ENCODE measurements around the gene SYVN1. TPM values are rescaled to one million over a fixed set of nuclear protein-coding genes. Genes with fewer than 3 reads are reported as not detected.

The SYVN1 gene
- total RNA-seq, 2 experiments from 2014 or later, result 27.5 to 29.3 TPM

DNA sequence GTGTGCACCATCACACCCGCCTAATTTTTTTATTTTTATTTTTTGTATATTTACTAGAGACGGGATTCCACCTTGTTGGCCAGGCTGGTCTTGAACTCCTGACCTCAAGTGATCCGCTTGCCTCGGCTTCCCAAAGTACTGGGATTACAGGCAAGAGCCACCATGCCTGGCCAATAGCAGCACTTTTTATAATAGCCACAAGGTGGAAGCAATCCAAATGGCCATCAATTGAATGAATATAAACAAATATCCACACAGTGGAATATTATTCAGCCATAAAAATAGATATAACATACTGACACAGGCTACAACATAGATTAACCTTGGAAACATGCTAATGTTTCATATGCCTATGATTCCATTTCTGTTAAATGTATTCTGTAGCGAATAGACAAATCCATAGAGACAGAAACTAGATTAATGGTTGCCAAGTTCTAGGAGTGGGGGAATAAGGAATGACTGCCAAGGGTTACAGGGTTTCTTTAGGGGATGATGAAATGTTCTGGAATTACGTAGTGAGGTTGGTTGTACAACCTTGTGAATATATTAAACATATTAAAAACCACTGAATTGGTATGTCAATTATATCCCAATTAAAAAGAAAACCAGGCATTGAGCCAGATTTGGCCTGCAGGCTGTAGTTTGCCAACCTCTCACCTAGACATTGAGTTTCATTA, 33.5 kb downstream of the SYVN1 start:
- Mint-ChIP-seq H3K4me1 (peaks cover 11% of the 10 kb centered on the region), H3K27ac (no peak overlapping the region), H3K9me3 (no peaks in the 10 kb centered on the region), H3K27me3 (no peaks in the 10 kb centered on the region), H3K36me3 (peaks cover 3% of the 10 kb centered on the region), H3K4me3 (no peak overlapping the region)
- no peak for DNase-seq

DNA sequence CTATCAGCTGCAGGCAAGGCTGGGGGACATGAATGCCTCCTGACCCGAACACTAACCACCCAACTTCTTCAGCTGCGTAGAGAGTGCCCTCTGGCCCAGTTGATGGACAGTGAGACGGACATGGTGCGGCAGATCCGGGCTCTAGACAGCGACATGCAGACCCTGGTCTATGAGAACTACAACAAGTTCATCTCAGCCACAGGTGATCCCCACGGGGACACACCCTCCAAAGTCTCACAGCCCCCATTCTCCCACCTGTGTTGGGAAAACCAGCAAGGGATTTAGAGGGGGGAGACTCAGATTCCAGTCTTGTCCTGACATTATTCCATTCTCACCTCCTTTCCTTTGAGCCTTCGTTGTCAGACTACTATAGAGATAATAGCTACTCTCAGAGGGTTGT, 37.4 kb downstream of the SYVN1 start:
- Mint-ChIP-seq H3K36me3 (peaks cover 2% of the 10 kb centered on the region), H3K4me1 (peaks cover 10% of the 10 kb centered on the region), H3K27ac (peak overlapping the region; percentile 95), H3K27me3 (no peaks in the 10 kb centered on the region), H3K4me3 (peak overlapping the region; percentile 93), H3K9me3 (no peaks in the 10 kb centered on the region)
- no peak for DNase-seq

DNA sequence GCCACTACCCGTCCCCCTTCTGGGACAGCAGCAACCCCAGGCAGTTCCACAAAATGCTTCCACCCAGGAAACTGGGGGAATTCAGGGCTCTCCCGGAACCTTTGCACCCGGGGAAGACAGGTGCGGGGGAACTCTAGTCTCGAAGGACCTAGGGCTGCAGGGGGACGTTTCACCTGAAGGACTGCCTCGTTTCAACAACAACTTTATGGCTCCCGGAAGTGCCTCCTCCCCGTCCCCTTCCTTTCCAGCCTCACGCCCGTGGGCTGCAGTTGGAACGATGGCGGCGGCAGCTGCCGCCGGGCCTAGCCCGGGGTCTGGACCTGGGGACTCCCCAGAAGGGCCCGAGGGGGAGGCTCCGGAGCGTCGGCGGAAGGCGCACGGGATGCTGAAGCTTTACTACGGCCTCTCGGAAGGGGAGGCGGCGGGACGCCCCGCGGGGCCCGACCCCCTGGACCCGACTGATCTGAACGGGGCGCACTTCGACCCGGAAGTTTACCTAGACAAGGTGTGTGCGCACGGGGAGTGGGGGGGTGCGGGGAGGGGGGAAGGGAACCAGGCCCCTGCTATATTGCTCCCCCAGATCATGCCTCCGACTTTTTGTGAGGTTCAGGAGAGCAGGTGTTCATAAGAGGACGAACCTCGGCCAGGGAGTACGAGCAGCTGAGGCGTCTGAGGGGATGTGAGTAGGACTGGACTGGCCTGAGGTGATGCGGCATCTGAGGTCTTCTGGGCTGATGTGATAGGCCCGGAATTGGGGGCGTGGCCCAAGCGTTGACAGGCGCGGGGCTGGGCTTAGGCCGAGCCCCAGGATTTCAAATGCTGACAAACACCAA, 38.1 kb downstream of the SYVN1 start, which contains the start of gene VPS51:
VPS51 (plus strand) TSS at position 241 of the 833 bp plus-strand sequence; CDS start at position 278, 37 bp downstream.
- Mint-ChIP-seq H3K27ac (peak within 1 kb of the TSS; percentile 95), H3K9me3 (no peaks in the 10 kb centered on the region), H3K4me1 (peaks cover 10% of the 10 kb centered on the region), H3K36me3 (peaks cover 2% of the 10 kb centered on the region), H3K4me3 (peak within 1 kb of the TSS; percentile 93), H3K27me3 (no peaks in the 10 kb centered on the region)
- peak; percentile 86 for DNase-seq

DNA sequence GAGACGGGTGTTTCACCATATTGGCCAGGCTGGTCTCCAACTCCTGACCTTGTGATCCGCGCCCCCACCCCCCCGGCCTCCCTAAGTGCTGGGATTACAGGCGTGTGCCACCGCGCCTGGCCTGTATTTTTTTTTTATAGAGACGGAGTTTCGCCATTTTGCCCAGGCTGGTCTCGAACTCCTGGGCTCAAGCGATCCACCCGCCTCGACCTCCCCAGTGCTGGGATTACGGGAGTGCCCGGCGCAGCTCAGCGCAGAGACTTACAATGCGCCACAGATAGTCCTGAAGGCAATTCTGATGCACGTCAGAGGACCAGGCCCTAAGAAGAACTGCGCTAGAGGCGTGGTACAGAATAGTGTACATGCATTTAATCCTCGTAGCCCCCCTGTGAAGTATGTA, 38.9 kb downstream of the SYVN1 start:
- DNase-seq, result no peak
- Mint-ChIP-seq H3K36me3 (peaks cover 2% of the 10 kb centered on the region), H3K4me1 (peaks cover 10% of the 10 kb centered on the region), H3K4me3 (peak overlapping the region; percentile 93), H3K27ac (peak overlapping the region; percentile 95), H3K9me3 (no peaks in the 10 kb centered on the region), H3K27me3 (no peaks in the 10 kb centered on the region)

DNA sequence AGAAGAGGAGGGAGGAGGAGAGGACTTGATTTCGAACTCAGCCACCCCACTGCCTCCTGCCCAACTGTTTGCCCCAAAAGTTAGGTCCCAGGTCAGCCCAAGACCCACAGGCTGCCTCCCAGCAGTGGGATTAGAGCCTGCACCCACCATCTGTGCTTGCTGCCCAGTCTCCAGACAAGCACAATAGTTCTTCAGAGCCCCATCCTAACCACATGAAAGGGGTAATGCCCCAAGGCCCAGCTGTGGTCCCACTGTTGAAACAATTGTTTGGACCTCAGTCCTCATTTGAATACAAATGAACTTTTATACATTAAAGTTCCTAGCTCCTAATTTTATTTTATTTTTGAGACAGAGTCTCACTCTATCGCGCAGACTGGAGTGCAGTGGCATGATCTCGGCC, 43.7 kb downstream of the SYVN1 start:
- H3K27ac Mint-ChIP-seq, result no peak overlapping the region
- DNase-seq, result no peak
- peaks cover 3% of the 10 kb centered on the region for H3K4me1 Mint-ChIP-seq
- no peaks in the 10 kb centered on the region for H3K9me3 Mint-ChIP-seq
- H3K36me3 Mint-ChIP-seq, result peaks cover 6% of the 10 kb centered on the region
- H3K27me3 Mint-ChIP-seq, result no peaks in the 10 kb centered on the region
- no peak overlapping the region for H3K4me3 Mint-ChIP-seq

GRCh38 chr11:65089621-65090020, 44.7 kb downstream of the SYVN1 start:
- Mint-ChIP-seq H3K27ac (no peak overlapping the region), H3K4me3 (no peak overlapping the region), H3K27me3 (no peaks in the 10 kb centered on the region), H3K36me3 (peaks cover 6% of the 10 kb centered on the region), H3K9me3 (no peaks in the 10 kb centered on the region), H3K4me1 (peaks cover 7% of the 10 kb centered on the region)
- no peak for DNase-seq

- H3K36me3 Mint-ChIP-seq, result peaks cover 17% of the 10 kb centered on the region
- H3K27me3 Mint-ChIP-seq, result peaks cover 4% of the 10 kb centered on the region
- no peaks in the 10 kb centered on the region for H3K9me3 Mint-ChIP-seq
- no peak overlapping the region for H3K4me3 Mint-ChIP-seq
- no peak for DNase-seq
- peaks cover 15% of the 10 kb centered on the region for H3K4me1 Mint-ChIP-seq
- H3K27ac Mint-ChIP-seq, result no peak overlapping the region
These were observed 46.5 kb downstream of the SYVN1 start for GRCh38 chr11:65087827-65088226.

GRCh38 chr11:65087216-65087615, 47.1 kb downstream of the SYVN1 start:
- H3K36me3 Mint-ChIP-seq, result peaks cover 23% of the 10 kb centered on the region
- H3K27ac Mint-ChIP-seq, result no peak overlapping the region
- H3K4me3 Mint-ChIP-seq, result no peak overlapping the region
- no peak for DNase-seq
- H3K9me3 Mint-ChIP-seq, result no peaks in the 10 kb centered on the region
- H3K27me3 Mint-ChIP-seq, result peaks cover 4% of the 10 kb centered on the region
- H3K4me1 Mint-ChIP-seq, result peaks cover 19% of the 10 kb centered on the region

DNA sequence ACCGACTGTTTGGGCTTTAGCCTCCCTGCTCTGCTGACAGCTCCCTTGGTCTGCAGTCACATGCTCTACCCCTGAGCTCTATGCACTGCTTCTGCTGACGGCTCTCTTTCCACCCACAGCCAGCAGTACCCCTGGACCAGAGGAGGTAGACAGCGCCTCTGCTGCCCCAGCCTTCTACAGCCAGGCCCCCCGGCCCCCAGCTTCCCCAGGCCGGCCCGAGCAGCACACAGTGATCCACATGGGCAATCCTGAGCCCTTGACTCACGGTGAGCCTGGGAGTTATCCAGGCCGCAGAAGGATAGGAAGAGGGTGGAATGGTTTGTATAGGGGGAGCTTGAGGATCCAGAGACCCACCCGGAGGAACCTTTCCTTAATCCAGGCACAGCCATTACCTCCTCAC, 47.5 kb downstream of the SYVN1 start:
- no peak for DNase-seq
- H3K27ac Mint-ChIP-seq, result no peak overlapping the region
- H3K4me1 Mint-ChIP-seq, result peaks cover 23% of the 10 kb centered on the region
- peaks cover 4% of the 10 kb centered on the region for H3K27me3 Mint-ChIP-seq
- H3K36me3 Mint-ChIP-seq, result peaks cover 25% of the 10 kb centered on the region
- H3K9me3 Mint-ChIP-seq, result no peaks in the 10 kb centered on the region
- H3K4me3 Mint-ChIP-seq, result no peak overlapping the region

GRCh38 chr11:65085446-65085845, 48.9 kb downstream of the SYVN1 start:
- Mint-ChIP-seq H3K27ac (no peak overlapping the region), H3K4me3 (peak overlapping the region; percentile 97), H3K9me3 (no peaks in the 10 kb centered on the region), H3K4me1 (peaks cover 28% of the 10 kb centered on the region), H3K27me3 (peaks cover 4% of the 10 kb centered on the region), H3K36me3 (peaks cover 36% of the 10 kb centered on the region)
- DNase-seq, result no peak

DNA sequence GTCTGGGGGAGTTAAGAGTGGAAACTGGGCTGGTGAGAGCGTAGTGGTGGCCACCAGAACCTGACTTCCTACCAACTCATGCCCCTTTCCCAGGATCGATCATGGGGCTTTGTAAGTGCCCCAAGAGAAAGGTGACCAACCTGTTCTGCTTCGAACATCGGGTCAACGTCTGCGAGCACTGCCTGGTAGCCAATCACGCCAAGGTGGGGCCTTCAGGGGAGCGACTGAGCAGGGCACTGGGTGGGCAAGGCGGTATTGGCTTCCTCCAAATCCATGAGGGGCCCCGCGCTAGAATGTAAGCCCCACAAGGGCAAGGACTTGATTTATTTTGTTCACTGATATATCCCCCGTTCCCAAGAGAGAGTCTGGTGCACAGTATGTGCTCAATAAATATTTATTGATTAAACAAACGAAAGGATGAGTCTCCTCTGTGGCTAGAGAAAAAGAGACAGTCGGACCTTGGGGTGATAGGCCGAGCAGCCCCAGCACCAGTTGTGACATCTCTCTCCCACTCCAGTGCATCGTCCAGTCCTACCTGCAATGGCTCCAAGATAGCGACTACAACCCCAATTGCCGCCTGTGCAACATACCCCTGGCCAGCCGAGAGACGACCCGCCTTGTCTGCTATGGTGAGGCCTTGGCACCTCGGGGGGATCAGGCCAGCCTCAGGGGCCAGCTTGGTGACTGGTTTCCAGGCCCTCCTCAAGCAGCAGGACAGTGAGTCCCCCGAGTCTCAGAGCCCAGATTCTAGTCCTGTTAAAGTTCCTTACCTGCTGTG, 49.5 kb downstream of the SYVN1 start:
- H3K4me1 Mint-ChIP-seq, result peaks cover 29% of the 10 kb centered on the region
- H3K27ac Mint-ChIP-seq, result peak overlapping the region; percentile 98
- H3K4me3 Mint-ChIP-seq, result peak overlapping the region; percentile 97

GRCh38 chr11:65083834-65084597, 50.3 kb downstream of the SYVN1 start, which contains the start of the genes CDCA5 and ZFPL1:
Gene CDCA5, minus strand, starts transcription at chr11:65084040. Its CDS starts 62 bp downstream, at chr11:65083978.
Gene ZFPL1, plus strand, starts transcription at chr11:65084222. Its CDS starts 477 bp downstream, at chr11:65084699.
- Mint-ChIP-seq H3K9me3 (no peaks in the 10 kb centered on the region), H3K4me1 (peaks cover 34% of the 10 kb centered on the region), H3K27me3 (peaks cover 4% of the 10 kb centered on the region), H3K27ac (peak within 1 kb of the TSS; percentile 98), H3K36me3 (peaks cover 40% of the 10 kb centered on the region), H3K4me3 (peak within 1 kb of the TSS; percentile 97)
- DNase-seq, result peak; percentile 97

More for the DNA sequence above, 49.5 kb downstream of the SYVN1 start:
- DNase-seq, result no peak
- Mint-ChIP-seq H3K36me3 (peaks cover 37% of the 10 kb centered on the region), H3K9me3 (no peaks in the 10 kb centered on the region), H3K27me3 (peaks cover 4% of the 10 kb centered on the region)

GRCh38 chr11:65083134-65083833, 51.0 kb downstream of the SYVN1 start:
- peaks cover 4% of the 10 kb centered on the region for H3K27me3 Mint-ChIP-seq
- H3K4me3 Mint-ChIP-seq, result peak overlapping the region; percentile 97
- H3K9me3 Mint-ChIP-seq, result no peaks in the 10 kb centered on the region
- H3K27ac Mint-ChIP-seq, result peak overlapping the region; percentile 98
- peaks cover 41% of the 10 kb centered on the region for H3K4me1 Mint-ChIP-seq
- DNase-seq, result no peak
- peaks cover 45% of the 10 kb centered on the region for H3K36me3 Mint-ChIP-seq

Data from activated naive CD8-positive, alpha-beta T cell treated with anti-CD3 and anti-CD28 coated beads for 36 hours (primary cell).